ENCODE data around the gene TDRD3. TPM values are rescaled to one million over a fixed set of nuclear protein-coding genes. Genes with fewer than 3 reads are reported as not detected.
"Not testable (repeated sequence)": the region's sequence is repeated elsewhere in the genome, so short reads cannot be mapped to it uniquely, and the experiment has no call there.

TDRD3 gene
- total RNA-seq, 3 donors from 2014 or later = 27.1 to 40.7 (median 39.8) TPM

DNA sequence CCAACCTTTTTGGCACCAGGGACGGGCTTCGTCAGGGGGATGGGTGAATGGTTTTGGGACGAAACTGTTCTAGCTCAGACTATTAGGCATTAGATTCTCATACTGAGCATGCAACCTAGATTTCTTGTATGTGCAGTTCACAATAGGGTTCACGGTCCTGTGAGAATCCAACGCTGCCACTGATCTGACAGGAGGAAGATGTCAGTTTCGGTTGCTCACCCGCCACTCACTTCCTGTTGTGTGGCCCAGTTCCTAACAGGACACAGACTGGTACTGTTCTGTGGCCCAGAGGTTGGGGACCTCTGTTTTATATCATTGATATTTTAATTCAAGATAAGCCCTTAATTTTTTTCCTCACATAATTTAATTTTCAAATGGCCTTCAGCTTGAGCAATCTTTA is 26.7 kb upstream of the TDRD3 start:
- TF ChIP-seq, protein P1, sequence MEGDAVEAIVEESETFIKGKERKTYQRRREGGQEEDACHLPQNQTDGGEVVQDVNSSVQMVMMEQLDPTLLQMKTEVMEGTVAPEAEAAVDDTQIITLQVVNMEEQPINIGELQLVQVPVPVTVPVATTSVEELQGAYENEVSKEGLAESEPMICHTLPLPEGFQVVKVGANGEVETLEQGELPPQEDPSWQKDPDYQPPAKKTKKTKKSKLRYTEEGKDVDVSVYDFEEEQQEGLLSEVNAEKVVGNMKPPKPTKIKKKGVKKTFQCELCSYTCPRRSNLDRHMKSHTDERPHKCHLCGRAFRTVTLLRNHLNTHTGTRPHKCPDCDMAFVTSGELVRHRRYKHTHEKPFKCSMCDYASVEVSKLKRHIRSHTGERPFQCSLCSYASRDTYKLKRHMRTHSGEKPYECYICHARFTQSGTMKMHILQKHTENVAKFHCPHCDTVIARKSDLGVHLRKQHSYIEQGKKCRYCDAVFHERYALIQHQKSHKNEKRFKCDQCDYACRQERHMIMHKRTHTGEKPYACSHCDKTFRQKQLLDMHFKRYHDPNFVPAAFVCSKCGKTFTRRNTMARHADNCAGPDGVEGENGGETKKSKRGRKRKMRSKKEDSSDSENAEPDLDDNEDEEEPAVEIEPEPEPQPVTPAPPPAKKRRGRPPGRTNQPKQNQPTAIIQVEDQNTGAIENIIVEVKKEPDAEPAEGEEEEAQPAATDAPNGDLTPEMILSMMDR (IDR thresholded peaks at IDR 0.05) = no peak
- H3K9me3 ChIP-seq = no peaks in the 10 kb centered on the region
- no peak overlapping the region for H3K4me3 ChIP-seq
- H3K36me3 ChIP-seq (ENCODE audit: low read depth) = no peaks in the 10 kb centered on the region
- no peak for DNase-seq
- no peak for ATAC-seq
- H3K4me1 ChIP-seq (ENCODE audit: low read depth) = no peaks in the 10 kb centered on the region
- intact Hi-C loops (cut with DNase I, micrococcal nuclease) = no loop called here

DNA sequence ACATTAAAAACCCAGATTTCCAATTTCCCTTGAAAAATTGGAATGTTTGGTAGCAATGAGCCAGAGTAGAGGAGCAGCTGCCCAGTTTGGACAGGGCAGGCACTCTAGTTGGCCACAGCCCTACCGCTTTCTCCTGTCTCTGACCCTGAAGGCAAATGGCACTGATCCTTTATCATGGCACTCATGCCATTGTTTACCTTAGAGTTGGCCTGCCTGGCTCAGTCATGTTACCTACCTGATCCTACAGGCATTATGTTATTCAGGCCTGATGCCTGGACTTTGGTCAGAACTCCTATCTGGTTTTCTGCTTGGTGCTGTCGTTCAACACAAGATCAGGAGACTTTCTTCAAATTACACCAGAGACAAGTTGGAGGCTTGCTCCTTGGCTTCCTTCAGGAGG is 24.9 kb upstream of the TDRD3 start:
- Histone ChIP-seq H3K4me1 (ENCODE audit: low read depth) (no peaks in the 10 kb centered on the region), H3K9me3 (no peaks in the 10 kb centered on the region), H3K4me3 (no peak overlapping the region), H3K36me3 (ENCODE audit: low read depth) (no peaks in the 10 kb centered on the region)
- intact Hi-C loops (cut with DNase I, micrococcal nuclease) = no loop called here
- TF ChIP-seq, protein P1 (IDR thresholded peaks at IDR 0.05) = no peak
- DNase-seq = no peak
- ATAC-seq = no peak

DNA sequence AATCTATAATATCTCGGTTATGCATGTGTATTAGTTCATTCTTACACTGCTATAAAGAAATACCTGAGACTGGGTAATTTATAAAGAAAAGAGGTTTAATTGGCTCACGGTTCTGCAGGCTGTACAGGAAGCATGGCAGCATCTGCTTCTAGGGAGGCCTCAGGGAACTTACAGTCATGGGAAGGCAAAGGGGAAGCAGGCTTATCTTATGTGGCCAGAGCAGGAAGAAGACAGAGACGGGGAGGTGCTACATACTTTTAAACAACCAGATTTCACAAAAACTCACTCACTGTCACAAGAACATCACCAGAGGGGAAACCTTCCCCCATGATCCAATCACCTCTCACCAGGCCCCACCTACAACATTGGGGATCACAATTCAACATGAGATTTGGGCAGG is 17.7 kb upstream of the TDRD3 start:
- H3K4me3 ChIP-seq; H3K36me3 ChIP-seq (ENCODE audit: low read depth); H3K9me3 ChIP-seq; ATAC-seq; intact Hi-C loops (cut with DNase I, micrococcal nuclease); H3K4me1 ChIP-seq (ENCODE audit: low read depth); DNase-seq: not testable (repeated sequence)

DNA sequence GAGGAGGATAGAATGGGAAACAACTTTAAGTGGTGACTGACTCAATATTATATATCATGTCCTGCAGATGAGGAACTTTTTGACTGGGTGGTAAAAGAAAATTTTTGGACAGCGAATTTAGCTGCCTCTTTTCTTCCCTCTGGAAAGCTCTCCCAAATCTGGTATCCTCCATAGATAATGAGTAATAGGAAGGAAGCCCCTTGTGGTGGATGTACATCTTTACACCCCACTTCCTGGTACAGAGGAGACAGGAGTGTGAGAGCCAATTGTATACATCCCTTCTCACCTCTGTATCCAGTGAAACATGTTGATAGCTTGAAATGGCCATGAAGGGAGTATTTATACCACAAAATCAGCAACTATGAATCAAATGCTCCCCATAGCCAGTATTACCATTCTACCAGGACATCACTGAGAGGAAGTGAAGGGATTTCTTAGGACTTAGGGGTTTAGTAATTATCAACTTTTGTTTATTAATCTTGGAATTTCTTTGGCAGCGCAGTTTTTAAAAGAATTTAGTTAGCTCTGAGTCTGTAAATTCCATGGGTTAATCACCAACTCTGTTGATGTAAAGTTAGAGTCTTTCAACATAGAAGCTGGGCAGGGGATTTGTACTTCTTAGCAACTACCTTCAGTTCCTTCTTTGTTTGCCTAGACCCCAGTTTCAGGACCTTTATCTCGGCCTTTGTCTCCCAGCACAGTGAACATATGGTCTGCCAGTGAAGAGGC is 17.0 kb upstream of the TDRD3 start:
- intact Hi-C loops (cut with DNase I, micrococcal nuclease) = no loop called here
- no peak for ATAC-seq
- TF ChIP-seq, protein P1 (IDR thresholded peaks at IDR 0.05) = no peak

DNA sequence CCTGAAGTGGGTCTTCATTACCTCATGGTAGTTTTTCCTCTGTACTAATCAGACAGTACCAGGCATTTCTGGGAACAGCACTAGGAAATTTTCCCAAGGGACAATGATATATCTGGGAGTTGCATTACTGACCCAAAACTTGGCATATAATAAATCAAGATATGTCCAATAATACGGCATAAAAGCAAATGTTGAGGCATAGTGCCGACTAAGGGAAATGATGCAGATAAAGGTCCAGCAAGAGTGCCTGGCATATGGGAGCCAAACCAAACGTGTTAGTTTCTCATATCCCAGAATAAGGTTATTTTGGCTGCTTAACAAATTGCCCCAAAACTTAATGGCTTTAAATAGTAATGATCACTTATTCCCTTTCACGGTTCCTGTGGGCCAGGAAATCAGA is 12.1 kb upstream of the TDRD3 start:
- TF ChIP-seq, protein P1 (IDR thresholded peaks at IDR 0.05) = no peak
- intact Hi-C loops (cut with DNase I, micrococcal nuclease) = no loop called here
- no peaks in the 10 kb centered on the region for H3K9me3 ChIP-seq
- DNase-seq (no peak), ATAC-seq (no peak)
- H3K36me3 ChIP-seq (ENCODE audit: low read depth) = no peaks in the 10 kb centered on the region
- no peaks in the 10 kb centered on the region for H3K4me1 ChIP-seq (ENCODE audit: low read depth)
- H3K4me3 ChIP-seq = no peak overlapping the region

More for the DNA sequence above, 17.0 kb upstream of the TDRD3 start:
- Histone ChIP-seq H3K36me3 (ENCODE audit: low read depth) (no peaks in the 10 kb centered on the region), H3K4me3 (no peak overlapping the region), H3K4me1 (ENCODE audit: low read depth) (no peaks in the 10 kb centered on the region), H3K9me3 (no peaks in the 10 kb centered on the region)
- no peak for DNase-seq

DNA sequence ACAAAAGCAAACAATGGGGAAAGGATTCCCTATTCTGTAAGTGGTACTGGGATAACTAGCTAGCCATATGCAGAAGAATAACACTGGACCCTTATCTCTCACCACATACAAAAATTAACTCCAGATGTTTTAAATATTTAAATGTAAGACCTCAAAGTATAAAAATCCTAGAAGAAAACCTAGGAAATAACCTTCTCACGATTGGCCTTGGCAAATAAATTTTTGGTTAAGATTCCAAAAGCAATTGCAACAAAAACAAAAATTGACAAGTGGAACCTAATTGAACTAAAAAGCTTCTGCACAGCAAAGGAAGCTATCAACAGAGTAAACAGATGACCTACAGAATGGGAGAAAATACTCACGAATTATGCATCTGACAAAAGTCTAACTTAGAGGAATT is 10.8 kb upstream of the TDRD3 start:
- TF ChIP-seq, protein P1 (IDR thresholded peaks at IDR 0.05) = no peak
- H3K4me3 ChIP-seq = no peak overlapping the region
- no peaks in the 10 kb centered on the region for H3K4me1 ChIP-seq (ENCODE audit: low read depth)
- no peak for DNase-seq
- intact Hi-C loops (cut with DNase I, micrococcal nuclease) = no loop called here
- ATAC-seq = no peak
- H3K9me3 ChIP-seq = no peaks in the 10 kb centered on the region
- no peaks in the 10 kb centered on the region for H3K36me3 ChIP-seq (ENCODE audit: low read depth)

All from mucosa of descending colon (tissue), 3 donors.